NCI-H2081 (cell line): ENCODE measurements around the gene OSCAR.

ENCODE experiments used
- DNase-seq, 2 experiments: peaks; one replicate each; lab custom pipeline; 2025; lab: John Stamatoyannopoulos, UW

OSCAR gene, protein sequence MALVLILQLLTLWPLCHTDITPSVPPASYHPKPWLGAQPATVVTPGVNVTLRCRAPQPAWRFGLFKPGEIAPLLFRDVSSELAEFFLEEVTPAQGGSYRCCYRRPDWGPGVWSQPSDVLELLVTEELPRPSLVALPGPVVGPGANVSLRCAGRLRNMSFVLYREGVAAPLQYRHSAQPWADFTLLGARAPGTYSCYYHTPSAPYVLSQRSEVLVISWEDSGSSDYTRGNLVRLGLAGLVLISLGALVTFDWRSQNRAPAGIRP

DNA sequence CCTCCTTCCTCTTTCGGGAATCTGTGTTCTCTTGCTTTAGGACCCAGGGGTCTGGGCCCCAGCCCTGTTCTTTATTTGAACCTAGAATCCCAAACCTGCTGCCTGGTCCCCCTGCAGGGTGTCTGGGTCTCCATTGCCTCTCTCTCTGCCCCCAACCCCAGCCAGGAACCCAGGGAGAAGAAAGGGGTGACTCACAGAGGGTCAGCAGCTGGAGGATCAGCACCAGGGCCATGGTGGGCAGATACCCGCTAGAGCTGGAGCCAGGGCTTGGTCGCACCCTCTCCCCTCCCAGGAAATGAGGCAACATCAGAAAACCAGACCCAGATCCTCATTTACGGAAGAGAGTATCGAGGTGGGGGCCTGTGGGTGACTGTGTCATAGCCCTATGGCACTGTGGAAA lies at the start of gene OSCAR:
Gene OSCAR, minus strand, starts transcription at position 243 of the 400 bp plus-strand sequence. Its CDS starts 11 bp downstream, at position 232.
- DNase-seq, result no peak

DNA sequence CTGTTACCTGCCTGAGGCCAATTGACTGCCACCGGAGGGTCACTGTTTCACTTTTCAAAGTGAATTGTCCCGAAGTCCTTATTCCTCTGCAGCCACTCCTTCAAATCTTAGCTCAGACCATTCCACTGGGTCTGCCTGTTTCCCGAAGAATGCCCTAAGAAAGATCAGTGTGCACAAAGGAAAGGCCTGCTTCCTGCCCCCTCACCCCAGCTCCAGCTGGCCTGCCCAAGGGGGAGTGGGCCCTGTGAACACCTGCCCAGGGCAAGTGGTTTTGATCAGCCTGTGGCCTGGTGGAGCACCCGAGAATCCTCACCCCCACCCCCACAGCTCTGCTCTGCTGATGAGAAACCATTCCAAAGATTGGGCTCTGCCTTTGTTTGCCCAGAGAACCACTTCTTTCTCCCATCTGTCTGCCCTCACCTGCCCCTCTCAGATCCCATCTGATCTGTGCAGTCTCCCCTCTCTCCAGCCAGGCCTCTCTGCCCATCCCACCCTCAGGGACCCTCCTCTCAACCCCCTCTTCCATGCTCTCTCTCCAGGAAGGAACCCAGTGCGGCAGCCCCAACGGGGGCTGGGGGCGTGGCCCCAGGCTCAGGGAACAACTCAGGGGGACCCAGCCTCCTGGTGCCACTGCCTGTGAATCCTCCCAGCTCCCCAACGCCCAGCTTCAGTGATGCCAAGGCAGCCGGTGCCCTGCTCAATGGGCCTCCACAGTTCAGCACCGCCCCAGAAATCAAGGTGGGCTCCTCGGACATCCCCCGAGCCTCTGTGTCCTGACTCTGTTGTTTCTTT lies 48.6 kb upstream of the OSCAR start:
- DNase-seq, result no peak

DNA sequence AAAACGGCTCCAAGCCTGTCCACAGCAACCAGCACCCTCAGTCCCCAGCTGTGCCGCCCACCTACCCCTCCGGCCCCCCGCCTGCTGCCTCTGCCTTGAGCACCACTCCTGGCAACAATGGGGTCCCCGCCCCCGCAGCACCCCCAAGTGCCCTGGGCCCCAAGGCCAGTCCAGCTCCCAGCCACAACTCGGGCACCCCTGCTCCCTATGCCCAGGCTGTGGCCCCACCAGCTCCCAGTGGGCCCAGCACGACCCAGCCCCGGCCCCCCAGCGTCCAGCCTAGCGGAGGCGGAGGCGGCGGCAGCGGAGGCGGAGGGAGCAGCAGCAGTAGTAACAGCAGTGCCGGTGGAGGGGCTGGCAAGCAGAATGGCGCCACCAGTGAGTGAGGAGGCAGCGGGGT lies 47.6 kb upstream of the OSCAR start:
- DNase-seq, result no peak

DNA sequence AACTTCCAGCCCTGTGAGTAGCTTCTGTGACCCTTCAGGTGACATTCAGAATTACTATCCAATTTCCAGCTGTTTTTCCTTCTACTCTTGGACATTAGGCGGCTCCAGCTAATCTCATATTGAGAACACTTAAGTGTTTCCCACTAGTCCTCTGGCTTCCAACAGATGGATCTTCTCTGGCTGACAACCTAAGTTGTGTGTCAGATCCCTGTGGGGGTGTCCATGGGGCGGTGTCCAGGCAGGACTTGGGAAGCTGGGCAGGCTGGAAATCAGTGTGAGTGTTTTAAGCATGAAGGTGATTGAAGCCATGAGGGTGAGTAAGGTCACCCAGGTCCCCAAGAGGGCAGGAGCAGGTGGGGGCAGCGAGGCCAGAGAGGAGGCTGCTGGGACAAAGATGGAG lies 47.1 kb upstream of the OSCAR start:
- DNase-seq, result no peak

DNA sequence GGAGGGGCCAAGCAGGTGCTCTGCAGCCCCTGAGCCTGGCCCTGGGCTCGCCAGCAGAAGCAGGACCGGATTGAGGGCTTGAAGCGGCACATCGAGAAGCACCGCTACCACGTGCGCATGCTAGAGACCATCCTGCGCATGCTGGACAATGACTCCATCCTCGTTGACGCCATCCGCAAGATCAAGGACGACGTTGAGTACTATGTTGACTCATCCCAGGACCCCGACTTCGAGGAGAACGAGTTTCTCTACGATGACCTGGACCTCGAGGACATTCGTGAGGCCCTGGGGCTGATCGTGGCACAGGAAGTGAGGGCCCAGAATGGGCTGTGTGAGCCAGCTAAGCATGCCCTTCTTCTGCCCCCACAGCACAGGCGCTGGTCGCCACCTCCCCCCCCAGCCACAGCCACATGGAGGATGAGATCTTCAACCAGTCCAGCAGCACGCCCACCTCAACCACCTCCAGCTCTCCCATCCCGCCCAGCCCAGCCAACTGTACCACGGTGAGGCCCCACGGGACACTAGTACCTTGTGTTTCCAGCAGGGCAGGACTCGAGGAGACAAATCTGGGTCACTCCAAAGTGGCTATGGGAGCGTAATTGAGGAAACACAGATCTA lies 45.0 kb upstream of the OSCAR start:
- no peak for DNase-seq

DNA sequence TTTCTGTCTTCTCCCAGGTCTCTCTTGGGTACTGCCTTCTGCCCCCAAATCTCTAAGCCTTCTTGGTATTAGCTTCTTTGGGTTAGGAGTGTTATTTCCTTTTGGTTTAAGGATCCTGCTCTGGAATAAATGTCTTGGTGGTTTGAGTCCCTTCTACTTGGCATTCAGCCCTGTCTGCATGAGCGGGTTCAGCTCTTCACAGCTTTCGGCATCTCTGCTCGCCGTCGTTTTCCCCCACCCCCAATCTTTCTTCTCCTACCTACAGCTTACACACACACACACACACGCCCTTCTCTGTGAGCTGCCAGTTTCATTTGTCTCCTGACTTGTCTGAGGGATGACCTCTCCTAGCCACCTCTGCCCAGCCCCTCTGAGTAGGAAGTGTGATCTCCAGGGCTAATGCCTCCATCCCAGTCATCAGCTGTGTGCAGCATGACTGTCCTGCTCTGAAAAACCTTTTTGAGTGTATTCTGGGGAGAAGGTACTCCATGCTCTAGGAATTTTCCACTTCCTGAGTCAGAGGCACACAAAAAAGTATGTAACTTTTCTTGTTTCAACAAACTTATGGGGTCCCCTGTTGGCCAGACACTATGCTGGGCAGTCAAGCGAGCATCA lies 41.7 kb upstream of the OSCAR start:
- DNase-seq, result no peak

DNA sequence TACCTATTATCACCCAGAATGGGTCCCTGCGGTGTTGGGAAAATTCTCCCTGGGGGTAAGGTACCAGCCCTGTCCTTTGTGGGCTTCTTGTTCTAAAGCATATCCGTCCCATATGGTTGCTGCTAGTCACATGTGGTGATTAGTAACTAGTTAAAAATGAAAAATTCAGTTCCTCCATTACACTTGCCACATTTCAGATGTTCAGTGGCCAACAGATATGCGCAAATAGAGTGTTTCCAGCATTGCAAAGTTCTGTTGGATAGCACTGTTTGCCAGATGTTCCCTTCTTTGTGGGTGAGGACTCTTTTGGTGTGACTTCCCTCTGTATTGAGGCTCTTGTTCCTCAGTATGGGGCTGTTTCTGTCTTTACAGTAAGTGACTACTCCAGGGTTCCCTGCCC lies 40.8 kb upstream of the OSCAR start:
- DNase-seq, result no peak

DNA sequence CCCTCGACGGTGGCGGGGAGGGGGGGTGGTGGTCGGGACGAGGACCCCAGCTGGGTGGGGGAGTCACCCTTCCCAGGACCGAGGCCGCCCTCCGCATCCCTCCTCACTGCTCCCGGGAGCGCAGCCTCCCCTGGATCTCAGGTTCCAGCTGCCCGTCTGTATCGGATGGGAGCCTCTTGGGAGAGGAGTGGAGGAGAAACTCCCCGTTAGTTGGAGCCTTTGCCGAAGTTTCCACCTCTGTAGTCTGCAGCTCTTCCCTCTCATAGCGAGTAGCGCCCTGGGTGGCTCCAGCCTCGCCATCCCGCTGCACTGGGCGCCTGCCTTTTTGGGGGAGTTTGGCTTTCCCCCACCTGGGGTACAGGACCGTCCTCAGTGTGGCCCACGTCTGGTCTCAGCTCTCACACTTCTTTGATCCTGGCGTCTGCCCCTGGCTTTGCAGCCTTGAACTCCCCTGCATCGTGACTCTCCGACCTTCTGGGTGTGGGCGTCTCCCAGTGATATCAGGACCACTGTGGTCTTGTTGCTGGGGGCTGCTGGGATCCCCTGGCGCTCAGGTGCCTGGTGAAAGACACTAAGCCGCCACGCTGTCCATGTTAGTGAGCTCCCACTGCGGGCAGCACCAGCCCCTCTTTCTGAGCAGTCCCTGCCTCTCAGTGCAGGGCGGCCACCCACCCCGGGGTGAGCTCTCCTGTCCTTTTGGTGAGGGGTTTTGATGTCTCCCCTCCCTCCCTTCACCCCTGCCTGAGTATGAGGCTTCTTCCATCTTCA lies 38.1 kb upstream of the OSCAR start:
- no peak for DNase-seq

DNA sequence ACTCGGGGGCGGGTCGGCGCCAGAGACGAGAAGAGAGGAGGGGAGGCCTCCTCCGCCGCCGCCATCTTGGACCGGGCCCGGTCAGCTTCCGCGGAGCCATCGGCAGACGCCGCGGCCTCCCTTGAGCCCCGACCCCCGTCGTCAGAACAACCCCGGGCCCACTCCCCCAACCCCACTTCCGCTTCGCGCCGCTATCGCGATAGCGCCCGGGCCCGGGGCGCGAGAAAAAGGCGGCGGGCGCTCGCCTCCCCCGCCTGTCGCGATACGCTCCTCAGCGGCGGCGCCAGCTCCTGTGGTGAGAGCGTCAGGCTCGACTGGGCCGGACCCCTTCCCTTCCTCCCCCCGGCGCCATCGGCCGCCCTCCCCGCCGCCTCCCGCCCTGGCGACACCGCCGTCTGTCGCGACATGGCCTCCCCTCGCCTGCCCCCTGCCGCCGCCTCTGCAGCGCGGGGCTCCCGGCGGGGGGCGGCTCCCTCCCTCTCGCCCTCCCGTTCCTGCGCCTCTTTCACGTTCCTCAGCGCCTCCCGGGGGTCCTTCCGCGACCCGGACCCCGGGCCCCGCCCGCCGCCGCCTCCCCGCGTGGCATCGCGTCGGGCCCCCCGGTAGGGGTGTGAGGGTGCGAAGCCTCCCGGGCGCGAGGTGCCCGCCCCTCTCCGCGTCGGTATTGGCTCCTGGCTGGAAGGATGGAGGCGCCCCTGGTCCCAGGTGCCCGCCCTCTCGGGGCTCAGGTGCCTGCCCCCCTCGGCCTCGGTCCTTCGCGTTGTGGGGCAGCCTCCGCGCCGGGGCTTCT lies 37.3 kb upstream of the OSCAR start, which contains the start of gene CNOT3:
Gene CNOT3, plus strand, starts transcription at position 64 of the 790 bp plus-strand sequence. CDS start 5,217 bp downstream, outside the sequence.
- DNase-seq, result peak; percentile 8 to 18

DNA sequence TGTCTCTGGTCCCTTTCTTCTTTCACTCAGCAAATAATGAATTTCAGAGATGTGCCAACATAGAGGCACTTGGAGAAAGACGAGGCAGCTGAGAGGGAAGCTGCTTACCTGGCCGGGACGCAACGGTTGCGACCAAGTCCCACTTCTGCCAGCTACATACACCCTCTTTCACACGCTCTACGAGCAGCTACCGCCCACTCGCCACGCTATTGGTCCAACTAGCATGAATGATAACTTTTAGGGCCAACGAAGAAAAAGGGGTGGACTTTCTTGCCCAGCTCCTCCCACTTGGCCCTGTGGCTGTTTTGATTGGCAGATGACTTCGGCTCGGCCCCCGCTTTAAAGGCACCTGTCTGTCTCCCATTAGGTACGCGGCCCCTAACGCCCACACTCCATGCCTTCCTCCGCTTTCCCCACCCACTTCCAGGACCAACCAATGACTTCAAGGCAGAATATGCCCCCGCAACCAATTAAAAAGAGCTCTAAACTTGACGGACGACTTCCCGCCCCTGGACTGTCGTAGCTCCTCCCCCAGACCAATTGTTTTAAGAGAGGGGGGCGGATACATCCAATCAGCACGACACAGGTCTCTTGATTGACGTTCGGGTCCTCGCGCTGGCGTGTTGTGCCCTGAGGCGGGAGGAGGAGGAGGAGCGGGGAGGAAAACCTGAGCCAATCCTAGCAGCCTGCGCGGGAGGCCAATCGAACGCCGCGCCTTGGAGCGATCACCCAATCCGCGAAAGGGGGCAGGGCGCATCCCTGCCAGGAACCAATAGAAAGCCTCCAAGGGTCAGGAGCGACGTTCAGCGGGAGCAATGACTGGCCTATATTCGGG lies 36.5 kb upstream of the OSCAR start:
- peak; percentile 100 for DNase-seq

DNA sequence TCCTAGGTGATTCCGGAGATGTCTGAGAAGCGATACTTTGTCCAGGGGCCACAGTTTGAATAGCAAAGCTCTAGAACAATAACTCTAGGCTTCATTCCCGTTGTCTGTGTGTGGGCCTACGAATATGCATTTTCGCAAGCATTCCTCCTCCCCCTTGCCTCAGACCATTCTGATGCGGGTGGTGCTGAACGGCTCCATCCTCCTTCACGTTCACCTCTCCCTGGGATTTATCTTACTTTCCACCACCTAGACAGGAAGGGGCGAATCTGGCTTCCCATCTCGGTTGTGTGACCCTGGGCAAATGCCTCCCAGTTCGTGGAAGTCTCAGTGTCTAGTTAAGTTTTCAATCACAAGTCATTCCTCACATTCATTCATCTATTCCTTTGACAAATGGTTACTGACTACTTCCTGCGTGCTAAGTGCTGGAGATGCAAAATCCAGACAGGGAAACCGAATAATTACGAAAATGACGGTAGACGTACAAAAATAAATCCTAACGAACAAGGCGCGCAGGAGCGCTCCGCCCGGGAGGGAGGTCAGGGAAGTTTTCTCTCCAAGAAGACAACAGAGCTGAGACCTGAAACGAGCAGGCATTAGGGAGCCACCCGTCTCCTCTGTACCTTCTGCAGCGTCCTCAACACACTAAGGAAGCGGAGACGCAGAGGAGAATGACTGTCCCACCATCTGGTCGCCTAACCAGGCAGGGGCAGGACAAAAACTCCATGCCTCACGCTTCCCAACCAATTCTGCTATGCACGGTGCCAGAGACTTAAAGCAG lies 35.7 kb upstream of the OSCAR start:
- DNase-seq, result peak in 1 of 2 experiments; percentile 13

DNA sequence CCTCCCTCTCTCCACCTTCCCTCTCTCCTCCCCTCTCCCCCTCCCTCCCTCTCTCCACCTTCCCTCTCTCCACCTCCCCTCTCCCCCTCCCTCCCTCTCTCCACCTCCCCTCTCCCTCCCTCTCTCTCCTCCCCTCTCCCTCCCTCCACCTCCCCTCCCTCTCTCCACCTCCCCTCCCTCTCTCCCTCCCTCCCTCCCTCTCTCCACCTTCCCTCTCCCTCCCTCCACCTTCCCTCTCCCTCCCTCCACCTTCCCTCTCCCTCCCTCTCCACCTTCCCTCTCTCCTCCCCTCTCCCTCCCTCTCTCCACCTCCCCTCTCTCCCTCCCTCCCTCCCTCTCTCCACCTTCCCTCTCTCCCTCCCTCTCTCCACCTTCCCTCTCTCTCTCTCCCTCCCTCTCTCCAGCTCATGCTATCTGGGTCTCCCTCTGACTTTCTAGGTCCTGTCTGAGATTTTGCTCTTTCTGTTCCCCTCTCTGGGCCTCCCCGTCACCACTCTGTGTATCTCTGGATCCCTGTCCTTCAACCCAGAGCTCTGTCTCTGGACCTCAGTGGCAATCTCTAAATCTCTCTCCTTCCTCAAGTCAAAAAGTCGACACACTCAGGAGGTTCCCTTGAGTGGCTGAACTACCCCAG lies 33.5 kb upstream of the OSCAR start:
- no peak for DNase-seq

DNA sequence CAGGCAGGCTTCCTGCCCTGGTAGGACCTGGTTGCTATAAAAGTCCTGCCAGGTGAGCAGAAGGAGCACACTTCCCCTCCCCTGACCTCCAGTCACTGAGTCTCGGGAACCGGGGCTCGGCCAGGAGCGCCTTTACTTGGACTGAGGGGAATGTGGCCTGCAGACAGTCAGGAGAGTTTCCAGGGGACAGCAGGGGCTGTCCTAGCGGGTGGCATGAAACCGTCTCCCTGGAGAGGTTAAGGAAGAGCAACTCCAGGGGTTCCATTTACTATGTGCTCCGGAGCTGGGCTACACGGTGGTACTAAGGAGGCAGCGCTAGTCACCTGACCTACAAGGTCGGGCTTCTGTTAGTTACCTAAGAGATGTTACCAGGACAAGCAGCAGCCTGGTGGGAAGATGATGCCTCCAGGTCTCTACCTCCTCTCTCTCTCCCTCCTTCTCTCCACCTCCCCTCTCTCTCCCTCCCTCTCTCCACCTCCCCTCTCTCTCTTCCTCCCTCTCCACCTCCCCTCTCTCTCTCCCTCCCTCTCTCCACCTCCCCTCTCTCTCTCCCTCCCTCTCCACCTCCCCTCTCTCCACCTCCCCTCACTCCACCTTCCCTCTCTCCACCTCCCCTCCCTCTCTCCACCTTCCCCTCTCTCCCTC lies 32.8 kb upstream of the OSCAR start:
- DNase-seq, result peak; percentile 54 to 74

DNA sequence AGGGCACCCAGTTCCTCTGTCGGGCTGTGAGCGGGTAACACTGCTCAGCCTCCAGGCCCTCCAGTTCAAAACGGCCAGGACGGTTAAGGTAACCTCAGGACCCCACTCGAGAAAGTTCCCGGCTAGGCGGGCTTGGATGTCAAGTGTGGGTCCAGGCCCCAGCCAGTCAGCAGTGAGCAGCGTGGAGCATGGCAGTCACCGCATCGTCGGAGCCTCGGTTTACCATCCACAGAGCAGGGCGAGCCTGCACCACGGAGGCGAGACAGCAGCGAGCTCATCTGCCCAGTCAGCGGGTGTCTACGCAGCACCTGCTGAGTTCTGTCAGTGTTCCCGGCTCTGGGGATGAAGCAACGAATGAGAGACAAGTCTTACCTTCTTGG lies 29.0 kb upstream of the OSCAR start:
- no peak for DNase-seq

DNA sequence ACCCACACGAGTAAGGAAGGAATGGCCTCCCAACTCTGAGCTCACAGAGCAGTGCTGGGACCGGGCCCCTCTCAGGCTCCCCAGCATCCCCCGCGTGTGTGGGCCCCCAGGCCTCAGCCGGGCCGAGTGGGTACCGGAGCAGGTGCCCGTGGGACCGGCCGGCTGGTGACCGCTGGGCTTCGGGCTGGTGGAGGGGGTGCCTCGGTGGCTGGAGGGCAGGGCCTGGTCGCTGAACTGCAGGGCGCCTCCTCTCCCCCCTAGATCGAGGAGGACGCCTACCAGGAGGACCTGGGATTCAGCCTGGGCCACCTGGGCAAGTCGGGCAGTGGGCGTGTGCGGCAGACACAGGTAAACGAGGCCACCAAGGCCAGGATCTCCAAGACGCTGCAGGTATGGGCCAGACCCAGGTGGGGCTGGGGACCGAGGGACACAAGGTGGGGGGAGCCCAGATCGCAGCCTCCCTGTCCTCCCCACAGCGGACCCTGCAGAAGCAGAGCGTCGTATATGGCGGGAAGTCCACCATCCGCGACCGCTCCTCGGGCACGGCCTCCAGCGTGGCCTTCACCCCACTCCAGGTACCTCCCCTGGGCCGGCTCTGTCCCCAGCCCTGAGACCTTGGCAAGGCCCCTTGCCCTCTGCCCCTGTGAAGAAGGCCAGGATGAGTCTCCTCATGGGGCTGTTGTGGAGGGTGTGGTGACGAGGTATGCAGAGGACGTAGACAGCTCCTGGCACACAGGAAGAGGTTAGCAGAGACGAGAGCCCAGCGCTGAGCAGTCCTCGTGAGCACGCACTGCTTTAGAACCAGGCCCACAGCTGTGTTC lies 28.4 kb upstream of the OSCAR start:
- DNase-seq, result no peak

DNA sequence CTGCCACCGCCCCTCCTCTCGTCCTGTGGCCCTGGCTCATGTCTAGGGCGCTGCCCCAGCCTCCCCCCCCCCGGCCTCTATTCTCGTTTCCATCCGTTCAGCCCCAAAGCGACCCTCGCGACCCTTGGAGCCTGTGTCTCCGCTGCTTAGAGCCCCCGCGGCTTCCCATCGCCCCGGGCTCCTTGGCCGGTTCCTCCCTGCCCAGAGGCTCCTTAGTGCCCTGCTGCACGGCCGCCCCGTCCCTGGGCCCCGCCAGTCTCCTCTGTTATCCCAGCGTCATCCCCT lies 27.8 kb upstream of the OSCAR start:
- DNase-seq, result no peak

DNA sequence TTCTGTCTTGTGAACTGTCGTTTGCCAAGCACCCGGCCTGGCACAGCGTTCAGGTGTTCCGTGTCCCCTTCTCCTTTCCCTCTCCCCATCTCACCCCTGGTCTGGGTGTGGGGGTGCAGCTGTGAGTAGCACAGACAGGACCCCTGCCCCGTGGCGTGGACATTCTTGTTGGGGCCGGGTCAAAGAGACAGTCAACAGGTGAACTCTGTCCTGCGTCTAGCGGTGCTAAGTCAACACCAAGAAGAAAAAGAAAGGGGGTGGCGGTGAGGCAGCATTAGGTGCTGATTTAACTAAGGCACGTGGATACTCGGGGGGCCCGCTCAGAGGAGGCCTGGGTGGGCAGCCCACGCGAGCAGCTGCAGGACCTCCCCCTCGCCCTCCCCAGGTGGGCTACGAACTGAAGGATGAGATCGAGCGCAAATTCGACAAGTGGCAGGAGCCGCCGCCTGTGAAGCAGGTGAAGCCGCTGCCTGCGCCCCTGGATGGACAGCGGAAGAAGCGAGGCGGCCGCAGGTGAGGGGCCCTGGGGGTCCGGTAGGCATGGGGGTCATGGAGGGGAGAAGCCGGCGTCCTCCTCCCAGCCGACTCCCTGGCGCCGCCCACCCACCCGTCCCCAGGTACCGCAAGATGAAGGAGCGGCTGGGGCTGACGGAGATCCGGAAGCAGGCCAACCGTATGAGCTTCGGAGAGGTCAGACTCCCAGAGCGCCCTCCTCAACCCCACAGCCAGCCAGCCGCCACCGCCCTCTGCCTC lies 27.3 kb upstream of the OSCAR start:
- no peak for DNase-seq
